ENCODE results near the gene ZNF581. TPM values are rescaled to one million over a fixed set of nuclear protein-coding genes. Genes with fewer than 3 reads are reported as not detected.

ZNF581 gene
- total RNA-seq, 2 donors from 2014 or later, result 15.2 to 18.7 TPM

- DNase-seq (peak in 1 of 2 donors; percentile 49), ATAC-seq (peak; percentile 9)
- intact Hi-C loops (cut with DNase I, micrococcal nuclease), result no loop called here
These were observed 1.1 kb upstream of the ZNF581 start for GRCh38 chr19:55642153-55643002.

DNA sequence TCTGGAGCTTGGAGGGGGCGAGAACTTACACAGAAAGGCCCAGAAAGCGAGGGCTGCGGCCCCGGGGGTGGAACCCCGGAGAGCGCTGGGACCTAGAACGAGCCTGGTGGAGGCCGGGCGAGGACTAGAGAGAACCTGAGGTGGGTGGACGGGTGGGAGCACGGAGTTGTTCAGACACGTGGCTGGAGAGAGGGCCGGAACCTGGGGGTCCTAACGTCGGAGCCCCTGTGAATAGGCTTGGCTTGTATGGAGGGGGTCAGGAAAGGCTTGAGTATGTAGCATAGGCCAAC is 383 bp downstream of the ZNF581 start:
- peak; percentile 4 for ATAC-seq
- no peak for DNase-seq
- intact Hi-C loops (cut with DNase I, micrococcal nuclease), result no loop called here

GRCh38 chr19:55644191-55644833 is 863 bp downstream of the ZNF581 start:
- intact Hi-C loops (cut with DNase I, micrococcal nuclease), result no loop called here
- no peak for ATAC-seq

GRCh38 chr19:55644842-55645511 is 1.5 kb downstream of the ZNF581 start:
- intact Hi-C loops (cut with DNase I, micrococcal nuclease), result no loop called here
- DNase-seq (no peak), ATAC-seq (no peak)

More at GRCh38 chr19:55644191-55644833, 863 bp downstream of the ZNF581 start:
- DNase-seq, result peak in 1 of 2 donors; percentile 28

DNA sequence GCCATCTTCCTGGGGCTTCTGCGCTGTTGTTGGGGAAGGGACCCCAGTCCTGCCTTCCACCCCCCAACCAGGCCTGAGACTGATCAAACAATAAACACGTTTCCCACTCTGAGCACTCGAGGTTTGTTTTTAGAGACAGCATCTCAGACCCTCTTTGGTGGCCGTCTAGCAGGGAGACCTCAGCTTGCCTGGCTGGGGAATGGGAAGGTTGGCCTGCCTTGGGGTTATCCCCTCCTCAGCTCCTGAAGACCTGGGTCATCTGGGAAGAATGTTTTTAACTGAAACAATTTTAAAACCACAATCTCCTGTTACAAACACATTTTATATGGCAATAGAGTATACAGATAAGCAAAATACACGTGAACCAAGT is 2.0 kb downstream of the ZNF581 start:
- no peak for ATAC-seq
- intact Hi-C loops (cut with DNase I, micrococcal nuclease), result no loop called here
- DNase-seq, result no peak

GRCh38 chr19:55646889-55647731 is 3.7 kb downstream of the ZNF581 start:
- no peak for DNase-seq

GRCh38 chr19:55647732-55648584 is 4.5 kb downstream of the ZNF581 start, which contains the start of gene CCDC106:
Gene CCDC106, plus strand, starts transcription at chr19:55648212. Its CDS starts 835 bp downstream, at chr19:55649047.
- ATAC-seq, result peak; percentile 52
- DNase-seq, result peak; percentile 69 to 77
- intact Hi-C loops (cut with DNase I, micrococcal nuclease), result no loop called here

More at GRCh38 chr19:55646889-55647731, 3.7 kb downstream of the ZNF581 start:
- intact Hi-C loops (cut with DNase I, micrococcal nuclease), result no loop called here
- ATAC-seq, result no peak

GRCh38 chr19:55648585-55649267 is 5.3 kb downstream of the ZNF581 start:
- ATAC-seq, result no peak
- intact Hi-C loops (cut with DNase I, micrococcal nuclease), result no loop called here
- no peak for DNase-seq

DNA sequence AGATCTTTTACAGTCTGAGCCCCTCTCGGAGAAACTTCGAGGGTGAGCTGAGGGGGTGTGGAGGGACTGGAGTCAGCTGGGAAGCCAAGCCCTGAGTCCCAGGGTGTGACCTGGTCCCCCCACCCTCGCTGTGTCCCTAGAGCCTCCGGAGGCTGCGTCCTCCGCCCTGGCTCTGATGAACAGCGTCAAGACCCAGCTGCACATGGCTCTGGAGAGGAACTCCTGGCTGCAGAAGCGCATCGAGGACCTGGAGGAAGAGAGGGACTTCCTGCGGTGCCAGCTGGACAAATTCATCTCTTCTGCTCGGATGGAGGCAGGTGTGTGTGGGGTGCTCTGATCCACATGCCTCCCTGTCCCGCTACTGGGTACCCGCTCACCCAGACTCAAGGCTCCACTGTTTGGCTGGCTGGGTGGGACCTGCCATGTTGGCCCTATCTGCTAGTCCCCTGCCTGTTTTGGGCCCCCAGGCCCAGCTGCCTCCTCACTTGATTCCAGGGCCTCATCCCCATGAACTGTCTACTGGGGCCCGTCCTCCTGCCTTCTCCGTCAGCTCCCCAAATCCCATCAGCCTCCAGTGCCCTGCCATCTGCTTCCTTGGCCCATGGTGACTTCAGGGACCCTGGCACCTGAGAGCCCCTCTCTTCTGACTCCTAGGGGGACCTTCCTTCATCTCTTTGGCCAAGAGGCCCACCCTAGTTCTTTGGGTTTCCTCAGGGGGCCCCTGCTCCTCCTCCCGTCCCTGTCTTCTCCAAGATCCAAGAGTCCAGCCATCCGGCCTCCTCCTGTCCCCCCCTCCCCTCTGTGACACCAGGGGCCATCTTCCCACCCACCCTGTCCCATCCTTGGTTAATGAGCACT is 6.0 kb downstream of the ZNF581 start:
- intact Hi-C loops (cut with DNase I, micrococcal nuclease), result no loop called here
- no peak for ATAC-seq
- no peak for DNase-seq

DNA sequence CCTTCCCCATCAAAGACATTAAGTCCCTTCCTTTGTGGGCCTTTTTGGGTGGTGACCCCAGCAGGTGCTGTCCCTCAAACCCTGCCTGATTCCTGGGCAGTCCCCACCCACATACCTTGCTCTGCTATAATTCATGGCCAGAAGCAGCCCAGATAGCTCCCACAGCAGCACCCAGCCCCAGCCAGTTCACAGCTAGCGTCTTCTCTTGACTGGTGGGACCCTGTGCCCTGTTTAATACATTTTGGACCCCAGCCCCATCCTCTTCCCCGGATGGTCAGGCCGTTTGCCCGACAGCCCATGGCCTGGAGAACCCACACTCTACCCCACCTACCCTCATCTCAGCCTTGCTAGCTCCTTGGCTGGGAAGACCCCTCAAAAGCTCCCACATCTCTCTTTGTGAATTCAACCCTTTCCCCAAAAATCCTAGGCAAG is 6.7 kb downstream of the ZNF581 start:
- DNase-seq (no peak), ATAC-seq (no peak)
- intact Hi-C loops (cut with DNase I, micrococcal nuclease), result no loop called here

GRCh38 chr19:55650602-55651230 is 7.3 kb downstream of the ZNF581 start:
- intact Hi-C loops (cut with DNase I, micrococcal nuclease), result no loop called here
- ATAC-seq, result no peak
- no peak for DNase-seq

DNA sequence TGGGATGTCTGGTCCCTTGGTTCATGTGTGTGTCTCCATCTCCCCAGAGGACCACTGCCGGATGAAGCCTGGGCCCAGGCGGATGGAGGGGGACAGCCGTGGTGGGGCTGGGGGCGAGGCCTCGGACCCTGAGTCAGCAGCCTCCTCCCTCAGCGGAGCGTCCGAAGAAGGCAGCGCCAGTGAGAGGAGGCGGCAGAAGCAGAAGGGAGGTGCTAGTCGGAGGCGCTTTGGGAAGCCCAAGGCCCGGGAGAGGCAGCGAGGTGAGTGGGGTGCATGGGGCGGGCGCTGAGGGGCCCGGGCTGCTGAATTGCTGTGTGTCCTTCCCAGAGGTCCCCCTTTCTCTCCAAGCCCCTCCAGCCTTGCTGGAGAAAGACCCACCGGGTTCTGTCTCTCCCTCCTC is 7.8 kb downstream of the ZNF581 start:
- ATAC-seq (no peak), DNase-seq (no peak)
- intact Hi-C loops (cut with DNase I, micrococcal nuclease), result no loop called here

- ATAC-seq (no peak), DNase-seq (peak in 1 of 2 donors; percentile 52)
- intact Hi-C loops (cut with DNase I, micrococcal nuclease), result no loop called here
These were observed 9.1 kb downstream of the ZNF581 start for GRCh38 chr19:55652311-55653128.

DNA sequence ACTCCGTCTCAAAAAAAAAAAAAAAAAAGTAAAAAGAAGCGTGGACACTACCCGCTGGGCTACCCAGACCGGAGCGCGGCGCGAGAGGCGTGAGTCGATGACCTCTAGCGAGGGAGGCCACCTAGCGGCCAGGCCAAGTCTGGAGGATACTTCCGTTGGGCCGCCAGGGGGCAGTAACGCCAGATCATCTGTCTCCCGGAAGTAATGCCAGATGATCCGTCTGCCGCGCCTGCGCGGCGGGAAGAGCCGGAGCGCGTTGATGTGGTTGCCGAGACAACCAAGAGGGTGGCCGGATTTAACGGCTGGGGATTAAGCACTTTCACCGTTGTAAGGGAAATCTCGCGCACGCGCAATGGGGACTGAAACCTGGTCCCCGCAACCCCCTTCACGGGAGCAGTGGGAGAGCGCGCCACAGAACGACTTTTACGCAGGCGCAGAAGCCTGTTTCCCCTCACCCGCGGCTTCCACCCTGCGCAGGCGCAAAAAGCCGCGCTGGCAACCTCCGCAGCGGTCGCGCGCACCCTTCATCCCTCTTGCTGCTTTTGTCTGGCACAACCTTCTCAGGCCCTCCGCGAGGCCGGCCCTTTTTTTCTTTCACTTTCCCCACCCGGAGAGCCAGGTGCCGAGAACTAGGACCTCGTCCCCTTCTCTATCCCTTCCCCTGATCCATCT is 10.3 kb downstream of the ZNF581 start:
- intact Hi-C loops (cut with DNase I, micrococcal nuclease), result no loop called here
- peak; percentile 62 for ATAC-seq
- DNase-seq, result peak; percentile 97

- DNase-seq (peak; percentile 99 to 100), ATAC-seq (peak; percentile 79)
- intact Hi-C loops (cut with DNase I, micrococcal nuclease), result no loop called here
These were observed 10.9 kb downstream of the ZNF581 start for GRCh38 chr19:55654323-55654867.

Data from left colon (tissue), 2 donors.